ENCODE results near the gene ARHGAP24. TPM values are rescaled to one million over a fixed set of nuclear protein-coding genes. Genes with fewer than 3 reads are reported as not detected.

The ARHGAP24 gene
- total RNA-seq, 2 experiments from 2014 or later = 0.28 TPM; not detected in 1

GRCh38 chr4:85675076-85676049 lies 200.4 kb downstream of the ARHGAP24 start:
- ATAC-seq (ENCODE audit: low read depth) = no peak
- POLR2A ChIA-PET = no interaction called here
- no peak overlapping the region for H3K27ac Mint-ChIP-seq

GRCh38 chr4:85676050-85676425 lies 201.1 kb downstream of the ARHGAP24 start:
- no peaks in the 10 kb centered on the region for H3K9me3 Mint-ChIP-seq
- no peak overlapping the region for H3K4me3 Mint-ChIP-seq
- H3K4me1 Mint-ChIP-seq = no peaks in the 10 kb centered on the region
- DNase-seq (no peak), ATAC-seq (ENCODE audit: low read depth) (no peak)
- POLR2A ChIA-PET = no interaction called here
- no peaks in the 10 kb centered on the region for H3K27me3 Mint-ChIP-seq
- H3K27ac Mint-ChIP-seq = no peak overlapping the region
- H3K36me3 Mint-ChIP-seq = no peaks in the 10 kb centered on the region

More at GRCh38 chr4:85675076-85676049, 200.4 kb downstream of the ARHGAP24 start:
- Mint-ChIP-seq H3K36me3 (no peaks in the 10 kb centered on the region), H3K27me3 (no peaks in the 10 kb centered on the region), H3K4me1 (no peaks in the 10 kb centered on the region), H3K4me3 (no peak overlapping the region), H3K9me3 (no peaks in the 10 kb centered on the region)
- no peak for DNase-seq

GRCh38 chr4:85676850-85677590 lies 202.1 kb downstream of the ARHGAP24 start:
- H3K27ac Mint-ChIP-seq = no peak overlapping the region
- DNase-seq (no peak), ATAC-seq (ENCODE audit: low read depth) (no peak)
- no peaks in the 10 kb centered on the region for H3K9me3 Mint-ChIP-seq
- H3K36me3 Mint-ChIP-seq = no peaks in the 10 kb centered on the region
- no peak overlapping the region for H3K4me3 Mint-ChIP-seq
- H3K27me3 Mint-ChIP-seq = no peaks in the 10 kb centered on the region
- POLR2A ChIA-PET = no interaction called here
- H3K4me1 Mint-ChIP-seq = no peaks in the 10 kb centered on the region

GRCh38 chr4:85681221-85681657 lies 206.3 kb downstream of the ARHGAP24 start:
- Mint-ChIP-seq H3K4me3 (no peak overlapping the region), H3K9me3 (no peaks in the 10 kb centered on the region), H3K27me3 (no peaks in the 10 kb centered on the region), H3K4me1 (no peaks in the 10 kb centered on the region), H3K27ac (no peak overlapping the region), H3K36me3 (no peaks in the 10 kb centered on the region)
- ATAC-seq (ENCODE audit: low read depth) (no peak), DNase-seq (no peak)
- POLR2A ChIA-PET = no interaction called here

GRCh38 chr4:85681921-85682320 lies 207.0 kb downstream of the ARHGAP24 start:
- H3K4me3 Mint-ChIP-seq = no peak overlapping the region
- H3K27ac Mint-ChIP-seq = no peak overlapping the region
- no peaks in the 10 kb centered on the region for H3K27me3 Mint-ChIP-seq
- no peaks in the 10 kb centered on the region for H3K36me3 Mint-ChIP-seq
- POLR2A ChIA-PET = no interaction called here
- no peak for DNase-seq
- no peaks in the 10 kb centered on the region for H3K4me1 Mint-ChIP-seq
- ATAC-seq (ENCODE audit: low read depth) = no peak
- no peaks in the 10 kb centered on the region for H3K9me3 Mint-ChIP-seq

GRCh38 chr4:85682391-85682790 lies 207.4 kb downstream of the ARHGAP24 start:
- POLR2A ChIA-PET = no interaction called here
- Mint-ChIP-seq H3K36me3 (no peaks in the 10 kb centered on the region), H3K4me1 (no peaks in the 10 kb centered on the region), H3K27me3 (no peaks in the 10 kb centered on the region), H3K9me3 (no peaks in the 10 kb centered on the region), H3K4me3 (no peak overlapping the region), H3K27ac (no peak overlapping the region)
- no peak for DNase-seq
- ATAC-seq (ENCODE audit: low read depth) = no peak

GRCh38 chr4:85684676-85685075 lies 209.7 kb downstream of the ARHGAP24 start:
- H3K4me1 Mint-ChIP-seq = no peaks in the 10 kb centered on the region
- no peak for ATAC-seq (ENCODE audit: low read depth)
- H3K36me3 Mint-ChIP-seq = no peaks in the 10 kb centered on the region
- H3K27me3 Mint-ChIP-seq = no peaks in the 10 kb centered on the region
- H3K9me3 Mint-ChIP-seq = no peaks in the 10 kb centered on the region
- H3K27ac Mint-ChIP-seq = no peak overlapping the region
- POLR2A ChIA-PET = no interaction called here
- no peak overlapping the region for H3K4me3 Mint-ChIP-seq
- DNase-seq = no peak

GRCh38 chr4:85686398-85686797 lies 211.4 kb downstream of the ARHGAP24 start:
- Mint-ChIP-seq H3K36me3 (no peaks in the 10 kb centered on the region), H3K9me3 (no peaks in the 10 kb centered on the region), H3K4me3 (no peak overlapping the region), H3K4me1 (no peaks in the 10 kb centered on the region), H3K27ac (no peak overlapping the region), H3K27me3 (no peaks in the 10 kb centered on the region)
- POLR2A ChIA-PET = no interaction called here
- DNase-seq = no peak
- ATAC-seq (ENCODE audit: low read depth) = no peak

- Mint-ChIP-seq H3K9me3 (no peaks in the 10 kb centered on the region), H3K4me3 (no peak overlapping the region), H3K27me3 (no peaks in the 10 kb centered on the region), H3K36me3 (no peaks in the 10 kb centered on the region), H3K27ac (no peak overlapping the region), H3K4me1 (no peaks in the 10 kb centered on the region)
- no peak for ATAC-seq (ENCODE audit: low read depth)
- no peak for DNase-seq
- POLR2A ChIA-PET = no interaction called here
Observed at GRCh38 chr4:85688055-85688740, 213.2 kb downstream of the ARHGAP24 start.

- DNase-seq = no peak
- H3K9me3 Mint-ChIP-seq = peaks cover 4% of the 10 kb centered on the region
- no peaks in the 10 kb centered on the region for H3K27me3 Mint-ChIP-seq
- no peak overlapping the region for H3K4me3 Mint-ChIP-seq
- H3K36me3 Mint-ChIP-seq = no peaks in the 10 kb centered on the region
- H3K27ac Mint-ChIP-seq = no peak overlapping the region
- ATAC-seq (ENCODE audit: low read depth) = no peak
- no peaks in the 10 kb centered on the region for H3K4me1 Mint-ChIP-seq
- POLR2A ChIA-PET = no interaction called here
Observed at GRCh38 chr4:85696661-85697060, 221.7 kb downstream of the ARHGAP24 start.

GRCh38 chr4:85697854-85698253 lies 222.9 kb downstream of the ARHGAP24 start:
- peaks cover 4% of the 10 kb centered on the region for H3K9me3 Mint-ChIP-seq
- H3K36me3 Mint-ChIP-seq = no peaks in the 10 kb centered on the region
- no peaks in the 10 kb centered on the region for H3K4me1 Mint-ChIP-seq
- DNase-seq = no peak
- H3K4me3 Mint-ChIP-seq = no peak overlapping the region
- POLR2A ChIA-PET = no interaction called here
- no peak overlapping the region for H3K27ac Mint-ChIP-seq
- ATAC-seq (ENCODE audit: low read depth) = no peak
- H3K27me3 Mint-ChIP-seq = no peaks in the 10 kb centered on the region

GRCh38 chr4:85700362-85700761 lies 225.4 kb downstream of the ARHGAP24 start:
- no peaks in the 10 kb centered on the region for H3K36me3 Mint-ChIP-seq
- peaks cover 6% of the 10 kb centered on the region for H3K9me3 Mint-ChIP-seq
- no peak overlapping the region for H3K27ac Mint-ChIP-seq
- DNase-seq = no peak
- H3K27me3 Mint-ChIP-seq = no peaks in the 10 kb centered on the region
- no peak for ATAC-seq (ENCODE audit: low read depth)
- no peaks in the 10 kb centered on the region for H3K4me1 Mint-ChIP-seq
- no peak overlapping the region for H3K4me3 Mint-ChIP-seq
- POLR2A ChIA-PET = no interaction called here

- ATAC-seq (ENCODE audit: low read depth) (no peak), DNase-seq (no peak)
- POLR2A ChIA-PET = no interaction called here
- H3K9me3 Mint-ChIP-seq = peaks cover 3% of the 10 kb centered on the region
- no peak overlapping the region for H3K4me3 Mint-ChIP-seq
- H3K27me3 Mint-ChIP-seq = no peaks in the 10 kb centered on the region
- H3K36me3 Mint-ChIP-seq = no peaks in the 10 kb centered on the region
- no peaks in the 10 kb centered on the region for H3K4me1 Mint-ChIP-seq
- H3K27ac Mint-ChIP-seq = no peak overlapping the region
Observed at GRCh38 chr4:85701861-85702321, 226.9 kb downstream of the ARHGAP24 start.

Measured in activated naive CD8-positive, alpha-beta T cell treated with anti-CD3 and anti-CD28 coated beads, Interleukin-2, amount 10 ng/mL, durations not matched to agents 7 days and 5 days (primary cell).